Measurements from ENCODE around the gene TRIM28.

The TRIM28 gene

GRCh38 chr19:58549664-58550361 lies 5.9 kb downstream of the TRIM28 start:
- DNase-seq = no peak

DNA sequence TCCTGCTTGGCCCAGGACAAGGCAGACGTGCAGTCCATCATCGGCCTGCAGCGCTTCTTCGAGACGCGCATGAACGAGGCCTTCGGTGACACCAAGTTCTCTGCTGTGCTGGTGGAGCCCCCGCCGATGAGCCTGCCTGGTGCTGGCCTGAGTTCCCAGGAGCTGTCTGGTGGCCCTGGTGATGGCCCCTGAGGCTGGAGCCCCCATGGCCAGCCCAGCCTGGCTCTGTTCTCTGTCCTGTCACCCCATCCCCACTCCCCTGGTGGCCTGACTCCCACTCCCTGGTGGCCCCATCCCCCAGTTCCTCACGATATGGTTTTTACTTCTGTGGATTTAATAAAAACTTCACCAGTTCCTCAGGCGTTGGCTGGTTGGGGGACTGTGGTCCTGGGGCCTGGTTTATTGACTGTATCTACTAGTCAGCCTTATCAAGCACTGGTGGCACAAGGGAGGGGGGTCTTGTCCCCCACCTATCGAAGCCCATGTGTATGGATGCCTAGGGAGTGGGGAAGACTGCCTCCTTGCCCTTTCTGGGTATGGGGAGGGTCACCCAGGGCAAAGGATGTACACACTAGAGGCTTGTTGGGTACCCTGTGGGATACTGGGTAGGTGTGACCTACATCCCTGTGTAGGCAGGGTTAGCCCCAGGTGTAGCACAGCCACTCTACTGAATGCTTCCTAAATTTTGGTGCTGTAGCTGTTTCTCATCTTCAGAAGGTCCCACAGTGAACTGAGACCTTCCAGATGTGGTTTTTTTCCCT lies 6.7 kb downstream of the TRIM28 start:
- DNase-seq = no peak

DNA sequence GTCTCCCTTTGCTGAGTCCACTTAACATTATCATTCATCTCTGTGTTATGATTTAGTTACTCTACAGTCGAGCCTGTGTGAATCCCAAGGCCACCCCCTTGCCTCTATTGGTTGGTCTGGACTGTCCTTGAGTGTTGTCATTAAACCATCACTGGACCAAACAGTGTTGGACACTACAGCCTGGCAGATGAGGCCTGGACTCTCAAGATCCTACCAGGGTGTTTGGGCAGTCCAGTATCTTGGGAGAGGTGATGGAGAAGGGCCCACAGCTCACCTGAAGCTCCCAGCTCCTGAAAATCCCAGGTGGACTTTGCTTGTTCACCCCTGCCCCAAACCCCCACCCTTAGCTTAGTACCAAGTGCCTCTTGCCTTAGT lies 7.2 kb downstream of the TRIM28 start:
- DNase-seq = no peak

DNA sequence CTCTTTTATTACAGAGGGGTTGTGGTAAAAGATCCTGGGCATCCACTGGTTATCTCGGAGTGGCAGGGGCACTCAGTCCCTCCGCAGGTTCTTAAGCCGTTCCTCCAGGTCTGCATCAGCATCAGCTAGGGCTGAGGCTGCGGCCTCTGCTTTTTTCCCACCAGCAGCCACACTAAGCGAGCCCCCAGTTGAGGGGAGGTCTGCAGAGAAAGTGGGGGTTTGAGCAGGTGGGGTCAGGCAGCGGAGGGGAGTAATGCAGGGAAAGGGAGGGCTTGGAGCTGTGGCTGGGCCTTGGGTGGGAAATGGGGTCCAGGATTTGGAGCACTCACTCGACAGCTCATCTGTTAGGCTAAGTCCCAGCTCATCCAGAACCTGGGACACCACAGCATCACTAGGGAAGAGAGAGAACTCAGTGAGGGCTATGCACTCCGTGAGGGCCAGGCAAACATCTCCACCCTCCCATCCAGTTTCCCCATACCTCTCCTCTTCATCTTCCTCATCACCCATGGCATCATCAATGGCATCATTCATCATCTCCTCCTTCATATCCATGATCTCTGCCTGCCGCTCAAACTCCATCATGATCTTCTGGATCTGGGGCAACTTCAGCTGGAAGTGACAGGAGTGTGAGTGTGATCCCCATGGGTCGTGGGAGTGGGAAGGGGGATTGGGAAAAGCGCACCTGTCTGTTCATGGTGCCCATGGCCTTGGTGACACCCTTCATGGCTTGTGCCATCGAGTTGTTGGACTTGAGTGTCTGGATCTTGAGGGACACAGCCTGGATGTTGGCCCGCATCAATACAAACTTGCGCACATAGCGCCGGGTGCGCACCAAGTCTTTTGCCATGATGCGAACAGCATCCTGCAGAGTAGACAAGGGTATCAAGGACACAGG lies 8.0 kb downstream of the TRIM28 start:
- no peak for DNase-seq

GRCh38 chr19:58552655-58553054 lies 8.8 kb downstream of the TRIM28 start:
- DNase-seq = no peak

DNA sequence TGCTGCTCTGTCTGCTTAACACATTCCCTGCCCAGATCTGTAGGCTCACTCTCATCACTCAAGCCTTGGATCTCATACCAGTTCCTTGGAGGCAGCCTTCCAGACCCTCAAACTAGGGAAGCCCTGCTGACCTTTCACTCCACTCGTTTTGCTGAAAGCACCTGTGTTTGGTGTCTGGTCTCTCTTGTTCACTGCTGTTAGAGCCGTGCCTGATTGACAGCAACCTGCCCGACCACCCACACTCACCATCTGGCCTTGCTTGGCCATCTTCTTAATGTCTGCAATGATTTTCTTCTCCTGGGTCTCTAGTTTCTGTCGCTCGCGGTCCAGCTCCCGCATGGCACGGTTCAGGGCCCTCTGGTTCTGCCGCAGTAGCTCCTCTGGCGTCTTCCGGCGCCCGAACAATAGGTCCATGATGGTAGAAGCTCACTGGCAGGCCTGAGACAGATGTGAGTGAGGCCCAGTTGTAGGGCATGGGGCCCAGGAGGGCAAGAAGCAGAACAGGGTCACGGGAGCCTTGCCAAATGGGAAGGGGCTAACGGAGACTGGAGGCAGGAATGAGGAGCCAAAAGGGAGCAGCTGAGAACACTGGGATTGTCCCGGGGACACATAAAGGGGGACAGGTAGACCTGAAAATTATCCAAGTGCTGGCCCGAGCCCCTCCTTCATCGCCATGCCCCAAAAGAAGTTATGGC lies 10.1 kb downstream of the TRIM28 start:
- no peak for DNase-seq

GRCh38 chr19:58554494-58555368 lies 10.9 kb downstream of the TRIM28 start, which contains the start of gene CHMP2A:
Gene CHMP2A, minus strand, starts transcription at chr19:58555105. Its CDS starts 893 bp downstream, at chr19:58554212.
- peak; percentile 98 for DNase-seq

GRCh38 chr19:58555369-58555885 lies 11.6 kb downstream of the TRIM28 start:
- DNase-seq = no peak

DNA sequence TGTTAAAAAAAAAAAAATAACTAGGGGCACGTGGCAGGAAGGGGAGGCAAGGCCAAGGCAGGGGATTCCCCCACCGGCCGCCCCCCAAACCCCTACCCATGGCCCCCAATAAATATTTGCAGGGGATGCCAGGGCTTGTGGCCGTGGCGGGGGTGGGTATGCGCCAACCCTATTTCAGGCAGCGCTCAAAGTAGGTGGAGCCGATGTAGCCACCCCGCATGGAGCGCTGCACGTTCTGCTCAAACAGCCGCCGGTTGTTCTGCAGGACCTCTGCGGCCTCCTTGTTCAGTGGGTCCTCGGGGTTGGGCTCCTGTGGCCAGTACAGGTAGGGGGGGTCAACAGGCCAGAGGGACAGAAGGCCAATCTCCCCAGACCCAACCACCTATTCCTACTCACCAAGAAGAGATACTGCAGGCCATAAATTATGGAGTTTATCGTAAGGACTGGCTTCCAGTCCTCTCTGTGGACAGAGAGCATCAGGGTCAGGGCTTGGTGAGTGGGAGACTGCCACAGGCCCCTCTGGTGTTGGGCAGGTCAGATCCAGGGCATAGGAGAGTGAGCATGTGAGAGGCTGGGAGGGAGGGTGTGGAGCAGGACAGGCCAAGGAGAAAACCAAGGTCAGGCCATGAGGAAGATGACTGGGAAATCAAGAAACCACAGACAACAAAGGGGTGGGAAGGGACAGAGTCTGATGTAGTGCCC lies 12.2 kb downstream of the TRIM28 start:
- DNase-seq = no peak

DNA sequence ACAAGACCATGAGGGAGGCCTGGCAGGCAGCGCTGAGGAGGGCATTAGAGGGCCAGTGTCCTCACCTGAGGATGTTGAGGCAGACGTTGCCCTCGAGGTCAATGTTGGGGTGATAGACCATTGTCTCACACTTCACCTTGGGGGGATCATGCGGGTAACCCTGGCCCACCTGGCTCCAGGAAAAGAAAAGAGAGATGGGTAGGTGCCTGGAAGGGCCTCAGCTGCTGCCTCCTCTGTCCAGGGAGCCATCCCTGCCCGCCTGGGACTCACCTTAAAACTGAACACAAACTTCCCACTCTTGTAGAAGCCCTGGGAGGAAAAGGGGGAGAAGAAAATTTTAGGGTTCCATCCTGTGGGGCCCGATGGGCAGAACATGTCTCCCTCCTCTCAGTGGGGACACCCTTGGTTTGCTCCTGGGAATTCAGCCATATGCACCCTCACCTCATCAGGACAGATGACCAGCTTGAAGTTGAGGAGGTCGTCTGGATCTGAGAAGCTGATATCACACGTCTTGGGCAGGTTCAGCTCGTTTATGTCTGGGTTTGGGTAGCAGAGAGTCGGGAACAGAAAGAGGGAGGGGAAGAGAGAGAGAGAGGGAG lies 12.9 kb downstream of the TRIM28 start:
- DNase-seq = no peak

DNA sequence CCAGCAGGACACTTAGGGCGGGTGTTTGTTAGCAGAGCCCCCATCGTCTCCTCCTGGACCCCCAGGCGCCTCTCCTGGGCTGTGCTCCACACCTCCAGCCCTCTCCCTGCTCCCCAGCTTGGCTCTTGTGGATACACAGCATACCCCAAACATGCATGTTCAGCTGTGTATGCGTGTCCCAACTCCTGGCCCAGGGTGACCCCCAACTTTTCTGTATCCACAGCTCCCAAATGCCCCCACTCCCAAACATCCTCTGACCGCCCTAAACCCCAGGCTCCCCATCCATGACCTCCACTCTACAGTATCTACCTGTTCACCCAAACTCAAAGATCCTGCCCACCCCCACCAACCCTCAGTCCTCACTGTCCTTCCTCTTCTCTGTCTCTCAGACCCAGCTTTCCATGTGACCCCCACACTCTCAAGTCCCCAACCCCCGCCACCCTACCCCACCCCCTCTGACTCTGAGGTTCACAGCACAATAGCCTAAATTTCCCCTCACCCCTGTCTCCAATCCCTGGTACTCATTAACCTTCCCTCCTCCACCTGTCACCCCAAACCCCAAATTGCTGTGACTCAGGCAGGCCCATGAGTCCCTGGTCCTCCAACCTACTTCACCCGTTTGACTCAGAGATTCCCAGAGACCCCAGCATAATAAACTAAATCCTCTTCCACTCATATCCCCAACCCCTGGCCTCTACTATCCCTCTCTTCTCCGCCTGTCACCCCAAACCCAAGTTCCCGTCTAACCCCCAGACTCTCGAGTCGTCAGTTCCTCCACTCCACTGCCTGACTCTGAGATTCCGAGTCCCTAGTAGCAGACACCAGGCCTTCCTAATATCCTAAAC lies 13.6 kb downstream of the TRIM28 start:
- no peak for DNase-seq

DNA sequence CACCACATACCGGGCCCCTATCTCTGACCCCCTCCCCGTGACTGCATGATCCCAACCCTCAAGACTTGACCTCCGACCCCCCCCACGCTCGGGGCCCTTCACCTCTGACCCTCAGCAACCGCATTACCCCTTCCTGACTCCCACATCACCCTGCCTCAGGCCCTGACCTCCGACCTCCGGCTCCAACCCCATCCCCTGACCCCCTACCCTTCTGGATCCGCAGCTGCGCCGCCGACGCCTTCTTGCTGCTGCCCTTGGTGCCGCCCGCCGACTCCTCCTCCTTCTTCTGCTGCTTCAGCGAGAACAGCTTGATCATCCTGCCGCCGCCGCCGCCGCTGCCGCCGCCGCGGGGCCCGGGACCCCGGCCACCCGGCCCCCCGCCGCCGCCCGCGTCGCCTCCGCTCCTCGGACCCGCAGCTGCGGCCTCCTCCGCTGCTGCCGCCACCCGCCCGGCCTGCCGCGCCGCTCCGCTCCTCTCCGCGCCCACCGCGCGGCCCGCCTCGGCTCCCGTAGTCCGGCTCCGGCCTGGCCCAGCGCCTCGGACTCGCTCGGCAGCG lies 14.3 kb downstream of the TRIM28 start, which contains the start of gene UBE2M:
TSS of gene UBE2M (minus strand) at position 546 of the 557 bp plus-strand sequence. CDS start at position 316, 230 bp downstream.
- peak in 1 of 2 donors; percentile 61 for DNase-seq

- DNase-seq = peak; percentile 99 to 100
These were observed 14.9 kb downstream of the TRIM28 start for GRCh38 chr19:58558623-58559274.

GRCh38 chr19:58559275-58560006 lies 15.6 kb downstream of the TRIM28 start:
- peak; percentile 67 to 84 for DNase-seq

GRCh38 chr19:58560007-58560887 lies 16.4 kb downstream of the TRIM28 start:
- DNase-seq = no peak

- DNase-seq = no peak
These were observed 17.1 kb downstream of the TRIM28 start for GRCh38 chr19:58560921-58561320.

Data from CD4-positive, alpha-beta T cell treated with Interleukin-1 beta for 1 hour (primary cell).